Fibroblast of gingiva (primary cell): Measurements from ENCODE around the gene TAS2R42.

Experiments used
- DNase-seq: peaks from one replicate; pipeline ENCODE4 v3.0.0-alpha.2; 2011; ENCODE audit warnings: low read depth

The TAS2R42 gene, protein sequence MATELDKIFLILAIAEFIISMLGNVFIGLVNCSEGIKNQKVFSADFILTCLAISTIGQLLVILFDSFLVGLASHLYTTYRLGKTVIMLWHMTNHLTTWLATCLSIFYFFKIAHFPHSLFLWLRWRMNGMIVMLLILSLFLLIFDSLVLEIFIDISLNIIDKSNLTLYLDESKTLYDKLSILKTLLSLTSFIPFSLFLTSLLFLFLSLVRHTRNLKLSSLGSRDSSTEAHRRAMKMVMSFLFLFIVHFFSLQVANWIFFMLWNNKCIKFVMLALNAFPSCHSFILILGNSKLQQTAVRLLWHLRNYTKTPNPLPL

DNA sequence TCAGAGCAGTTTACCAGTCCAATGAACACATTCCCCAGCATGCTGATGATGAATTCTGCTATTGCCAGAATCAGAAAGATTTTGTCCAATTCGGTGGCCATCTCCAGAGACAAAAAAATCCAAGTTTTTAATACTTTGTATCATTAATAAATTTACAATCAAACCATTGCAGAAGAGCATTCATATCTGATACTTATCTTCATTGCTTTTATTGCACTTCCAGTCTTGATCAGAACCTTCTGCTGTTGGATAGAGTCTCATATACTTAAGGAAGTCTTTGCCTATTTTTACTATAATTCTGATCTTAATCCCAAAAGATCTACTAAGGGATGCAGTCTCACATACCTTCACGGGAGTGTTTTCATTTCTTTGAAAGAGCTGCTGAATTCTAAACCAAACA is at the start of gene TAS2R42:
Gene TAS2R42 (minus strand): TSS at position 101 of the 400 bp plus-strand sequence. CDS start 0 bp downstream, at position 101.
- no peak for DNase-seq

DNA sequence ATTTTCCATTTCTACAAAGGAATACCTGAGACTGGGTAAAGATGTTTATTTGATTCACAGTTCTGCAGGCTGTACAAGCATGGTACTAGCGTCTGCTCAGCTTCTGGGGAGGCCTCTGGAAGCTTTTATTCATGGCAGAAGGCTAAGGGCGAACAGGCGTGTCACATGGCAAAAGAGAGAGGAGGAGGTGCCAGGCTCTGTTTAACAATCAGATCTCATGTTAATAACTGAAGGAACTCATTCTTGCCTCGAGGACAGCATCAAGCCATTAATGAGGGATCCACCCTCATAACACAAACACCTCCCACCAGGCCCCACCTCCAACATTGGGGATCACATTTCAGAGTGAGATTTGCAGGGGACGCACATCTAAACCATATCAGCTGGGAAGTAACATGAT is 46.8 kb upstream of the TAS2R42 start:
- DNase-seq: no peak

DNA sequence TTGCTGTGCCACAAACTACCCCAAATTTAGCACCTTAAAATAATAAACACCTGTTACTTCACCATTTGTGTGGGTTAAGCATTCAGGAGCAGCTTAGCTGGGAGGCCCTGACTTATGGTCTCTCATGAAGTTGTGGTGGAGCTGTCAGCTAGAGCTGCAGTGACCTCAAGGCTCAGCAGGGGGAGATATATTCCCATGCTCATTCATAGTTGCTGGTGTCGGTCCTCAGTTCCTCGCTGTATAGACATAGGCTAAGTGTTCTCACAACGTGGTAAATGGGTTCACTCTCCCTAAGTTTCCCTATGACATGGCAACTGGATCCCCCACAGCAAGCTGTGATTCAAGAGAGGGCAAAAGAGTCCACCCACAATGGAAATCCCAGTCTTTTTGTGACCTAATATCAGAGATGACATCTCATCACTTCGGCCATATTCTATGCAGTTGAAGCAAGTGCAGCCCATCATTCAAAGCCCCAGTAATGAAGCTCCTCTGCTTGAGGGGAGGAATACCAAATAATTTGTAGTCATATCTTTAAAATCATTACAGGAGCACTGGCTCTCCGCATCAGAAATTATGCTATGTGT is 41.7 kb upstream of the TAS2R42 start:
- peak; percentile 2 for DNase-seq

DNA sequence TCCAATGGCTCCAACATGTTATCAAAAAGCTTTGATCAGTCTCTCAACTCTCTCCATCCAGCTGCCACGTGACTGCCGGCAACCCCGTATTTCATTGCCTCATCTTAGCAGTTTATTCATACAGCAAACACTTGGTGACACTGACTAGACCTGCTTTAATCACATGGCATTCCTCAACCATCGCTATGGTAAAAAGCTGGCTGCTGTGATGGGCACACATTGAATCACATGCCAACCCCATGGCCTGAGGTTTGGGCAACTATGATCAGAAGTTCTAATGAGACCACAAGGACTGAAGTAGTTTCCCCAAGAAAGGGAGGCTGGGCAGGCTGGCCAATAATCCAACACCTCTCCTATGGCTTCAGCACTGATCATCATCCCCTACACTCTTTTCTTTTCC is 40.6 kb upstream of the TAS2R42 start:
- no peak for DNase-seq

DNA sequence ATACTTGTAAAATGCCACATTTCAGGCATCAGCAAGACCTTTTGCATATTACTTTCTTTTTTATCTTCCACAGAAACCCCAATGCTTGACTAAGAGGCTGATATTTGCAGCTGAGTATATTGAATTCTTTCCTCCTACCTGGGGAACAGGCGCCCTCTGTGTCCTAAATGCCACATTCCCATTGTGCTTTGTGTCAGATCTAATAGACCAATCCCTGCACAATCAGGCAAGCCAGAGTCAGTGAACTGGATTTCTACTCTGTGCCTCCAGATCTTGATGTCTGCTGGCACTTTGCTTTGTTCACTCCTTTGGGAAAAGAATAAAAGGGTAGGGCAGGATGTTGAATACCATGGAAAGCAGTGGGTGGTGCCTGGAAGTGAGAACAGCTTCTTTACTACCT is 22.4 kb upstream of the TAS2R42 start:
- no peak for DNase-seq

DNA sequence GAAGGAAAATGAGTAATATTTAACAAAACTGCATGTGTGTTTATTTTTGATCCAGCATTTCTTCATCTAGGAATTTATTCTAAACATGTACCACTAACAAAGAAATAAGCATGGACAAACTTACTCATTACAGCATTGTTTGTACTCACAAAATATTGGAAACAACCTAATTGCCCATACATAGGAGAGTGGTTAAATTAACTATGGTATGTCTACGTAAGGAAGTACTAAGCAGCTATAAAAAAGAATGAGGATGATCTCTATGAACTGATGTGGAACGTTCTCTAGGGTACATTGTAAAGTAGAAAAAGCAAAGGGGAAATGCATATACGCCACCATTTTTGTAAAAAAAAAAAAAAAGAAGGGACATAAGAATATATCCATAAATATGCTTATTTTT is 17.4 kb upstream of the TAS2R42 start:
- no peak for DNase-seq

DNA sequence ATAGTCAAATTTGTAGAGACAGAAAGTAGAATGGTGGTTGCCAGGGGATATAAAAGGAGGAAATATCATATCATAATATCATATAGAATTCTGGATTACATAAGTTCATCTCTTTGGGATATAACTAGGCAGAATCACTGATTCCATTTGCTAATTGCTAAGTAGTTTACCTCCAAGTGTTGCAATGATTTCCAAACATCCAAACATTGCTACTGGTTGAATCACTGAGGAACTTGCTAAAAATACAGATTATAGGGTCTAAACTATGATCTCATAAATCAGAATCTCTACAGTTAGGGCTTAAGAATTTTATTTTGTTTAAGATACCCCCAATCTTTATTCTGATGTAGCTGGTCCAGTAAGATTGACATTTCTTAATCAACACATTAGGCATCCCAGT is 16.1 kb upstream of the TAS2R42 start:
- no peak for DNase-seq

DNA sequence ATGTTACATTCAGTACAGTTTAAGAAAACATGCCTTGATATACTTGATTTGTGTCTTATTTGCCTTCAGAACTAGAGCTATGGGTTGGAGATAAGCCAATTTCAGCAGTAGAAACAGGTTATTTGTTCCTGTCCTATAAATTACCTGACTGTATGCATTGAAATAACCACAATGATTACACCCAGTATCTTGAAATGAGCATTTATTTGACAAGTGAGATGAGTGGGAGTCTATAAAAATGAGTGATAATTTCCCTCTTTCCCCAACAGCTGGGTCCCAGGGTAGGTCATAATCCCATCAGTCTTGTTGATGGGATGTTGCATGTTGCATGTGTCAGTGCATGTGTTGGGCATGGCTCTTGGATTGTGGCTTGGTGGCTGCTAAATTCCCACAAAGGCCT is 3.7 kb downstream of the TAS2R42 start:
- no peak for DNase-seq

DNA sequence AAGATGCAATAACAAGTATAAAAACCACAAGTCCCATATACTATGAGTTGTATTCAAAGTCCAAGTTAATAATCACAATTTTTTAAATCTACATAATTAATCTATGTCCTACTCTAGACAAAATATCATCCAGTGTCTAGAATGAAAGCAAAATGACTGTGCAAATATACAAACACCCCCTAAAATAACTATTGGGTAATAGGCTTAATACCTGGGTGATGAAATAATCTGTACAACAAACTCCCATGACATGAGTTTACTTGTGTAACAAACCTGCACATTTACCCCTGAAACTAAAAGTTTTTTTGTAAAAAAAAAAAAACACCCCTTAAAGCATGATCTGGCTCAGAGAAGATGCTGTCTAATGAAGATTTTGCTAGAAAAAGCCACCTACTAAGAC is 4.2 kb downstream of the TAS2R42 start:
- no peak for DNase-seq

DNA sequence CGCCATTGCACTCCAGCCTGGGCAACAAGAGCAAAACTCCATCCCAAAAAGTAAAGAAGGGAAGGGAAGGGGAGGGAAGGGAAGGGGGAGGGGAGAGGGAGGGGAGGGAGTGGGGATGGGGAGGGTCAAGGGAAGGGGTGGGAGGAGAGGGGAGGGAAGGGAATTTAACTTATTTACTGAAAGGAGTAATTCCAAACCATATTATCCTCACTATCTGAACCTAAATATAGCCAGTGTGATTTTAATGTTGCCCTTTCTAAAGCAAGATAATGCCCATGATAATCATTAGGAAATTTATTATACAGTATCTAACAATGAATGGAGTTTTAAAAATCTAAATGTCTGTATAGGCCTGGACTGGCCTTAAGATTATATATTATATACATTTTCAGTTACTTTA is 8.5 kb downstream of the TAS2R42 start:
- no peak for DNase-seq

DNA sequence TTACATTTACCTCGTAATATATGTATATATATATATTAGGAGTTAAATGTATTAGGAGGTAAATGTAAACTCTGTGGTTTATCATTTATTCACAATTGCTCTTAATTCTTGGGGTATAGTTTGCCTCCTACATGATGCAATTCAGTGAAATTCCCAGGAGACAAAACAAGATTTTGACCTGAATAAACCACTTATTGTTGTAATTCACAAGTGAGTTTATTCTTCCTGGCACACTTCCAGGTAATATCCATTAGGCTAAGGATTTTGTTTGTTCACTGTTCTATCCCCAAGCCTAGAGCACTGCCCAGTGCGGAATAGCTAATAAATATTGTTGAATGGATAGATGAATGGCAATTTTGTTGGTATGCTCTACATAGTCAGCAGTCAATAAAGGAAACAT is 12.7 kb downstream of the TAS2R42 start:
- DNase-seq: no peak

DNA sequence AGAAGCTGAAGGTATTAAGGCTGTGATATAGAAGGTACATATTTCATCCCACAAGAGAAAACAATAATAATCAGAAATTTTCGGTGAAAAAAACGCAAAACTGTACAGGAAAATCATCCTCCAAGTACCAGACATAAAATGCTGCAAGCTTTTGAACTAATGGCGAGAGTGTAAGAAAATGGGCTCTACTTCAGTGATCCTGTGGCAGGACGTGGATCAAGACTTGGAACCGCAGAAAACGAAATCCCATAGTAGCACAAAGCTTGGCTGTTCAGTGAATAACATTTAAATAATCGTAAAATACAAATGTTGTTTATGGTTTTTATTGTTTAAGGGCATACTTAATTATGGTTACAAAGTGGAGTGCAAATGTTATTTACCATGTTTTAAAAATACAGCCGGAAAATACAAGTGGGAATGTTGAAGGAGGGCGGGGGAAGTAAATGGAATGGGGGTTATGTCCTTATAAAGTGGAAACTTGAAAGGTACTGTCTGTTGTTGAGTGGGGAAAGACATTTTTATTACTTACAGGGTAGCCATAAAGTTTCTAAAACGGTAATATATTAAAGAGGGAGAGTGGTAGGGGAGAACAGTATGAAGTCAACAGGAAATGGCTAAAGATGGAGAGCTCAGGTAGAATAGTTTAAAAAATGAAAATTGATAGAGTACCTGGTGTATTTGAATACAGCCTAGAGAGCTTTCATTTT is 14.6 kb downstream of the TAS2R42 start:
- no peak for DNase-seq

DNA sequence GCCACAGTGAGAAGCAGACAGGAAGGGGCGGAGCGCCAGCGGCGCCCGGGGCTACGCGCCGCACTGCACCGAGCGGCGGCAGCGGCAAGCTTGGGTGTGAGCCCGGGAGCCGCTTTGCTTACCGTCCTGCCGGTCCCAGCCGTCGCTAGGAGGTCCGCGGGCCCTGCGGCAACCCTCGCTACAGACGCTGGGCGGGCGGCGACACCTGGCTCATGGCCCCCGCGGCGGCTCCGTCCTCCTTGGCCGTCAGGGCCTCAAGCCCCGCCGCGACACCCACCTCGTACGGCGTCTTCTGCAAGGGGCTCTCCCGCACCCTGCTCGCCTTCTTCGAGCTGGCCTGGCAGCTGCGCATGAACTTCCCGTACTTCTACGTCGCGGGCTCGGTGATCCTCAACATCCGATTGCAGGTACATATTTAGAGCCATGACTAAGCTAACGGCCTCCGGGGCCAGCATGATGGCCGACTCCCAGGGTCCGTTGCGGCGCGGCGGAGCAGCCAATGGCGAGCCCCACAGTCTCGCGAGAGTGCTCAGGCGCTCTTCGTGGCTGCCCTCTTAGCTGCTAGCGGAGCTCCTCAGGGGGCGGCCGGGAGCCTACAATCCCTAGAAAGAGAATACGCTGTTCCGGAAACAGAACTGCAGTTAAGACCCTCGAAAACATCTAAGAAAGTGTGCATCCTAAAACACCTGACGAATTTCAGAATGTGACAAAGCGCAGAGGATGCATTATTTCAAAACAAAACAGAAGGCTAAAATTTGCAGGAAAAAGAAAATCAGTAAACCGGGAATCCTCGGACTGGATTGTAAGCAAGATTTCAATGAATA is 15.4 kb downstream of the TAS2R42 start, which contains the start of gene SMIM10L1:
Gene SMIM10L1 (plus strand): TSS at position 50 of the 824 bp plus-strand sequence. CDS start 163 bp downstream, at position 213.
- DNase-seq: peak; percentile 94

DNA sequence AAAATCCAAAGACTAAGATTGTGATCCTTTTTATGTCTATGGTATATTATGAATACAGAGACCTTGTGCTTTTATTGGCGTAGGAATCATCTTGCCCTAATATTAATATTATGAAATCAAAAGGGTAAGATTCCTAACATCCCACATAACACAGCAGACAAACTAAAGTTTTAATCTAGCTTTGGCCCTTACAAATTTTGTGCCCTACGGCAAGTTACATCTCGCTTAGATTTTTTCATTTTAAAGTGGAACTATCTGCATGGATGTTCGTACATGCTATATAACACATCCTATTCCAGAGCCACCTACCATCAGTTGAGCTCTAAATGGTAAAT is 16.0 kb downstream of the TAS2R42 start:
- DNase-seq: no peak

DNA sequence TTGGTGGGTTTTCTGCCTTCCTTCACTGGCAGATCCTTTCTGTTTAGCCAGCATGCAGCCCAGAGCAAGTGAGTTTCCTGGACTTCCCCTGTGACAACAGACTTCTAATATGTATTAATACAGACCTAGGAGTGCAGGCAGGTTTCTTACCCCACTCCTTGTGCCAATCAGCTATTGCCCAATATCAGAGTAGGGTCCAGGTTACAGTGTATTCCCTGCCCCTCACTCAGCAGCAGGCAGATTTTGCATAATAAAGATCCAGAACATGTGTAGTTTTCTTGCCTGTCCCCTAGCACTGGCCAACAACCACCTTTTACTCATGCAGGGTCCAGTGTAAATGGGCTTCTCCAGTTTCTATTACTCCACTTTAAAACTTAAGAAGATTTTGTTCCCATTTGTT is 20.4 kb downstream of the TAS2R42 start:
- DNase-seq: no peak

DNA sequence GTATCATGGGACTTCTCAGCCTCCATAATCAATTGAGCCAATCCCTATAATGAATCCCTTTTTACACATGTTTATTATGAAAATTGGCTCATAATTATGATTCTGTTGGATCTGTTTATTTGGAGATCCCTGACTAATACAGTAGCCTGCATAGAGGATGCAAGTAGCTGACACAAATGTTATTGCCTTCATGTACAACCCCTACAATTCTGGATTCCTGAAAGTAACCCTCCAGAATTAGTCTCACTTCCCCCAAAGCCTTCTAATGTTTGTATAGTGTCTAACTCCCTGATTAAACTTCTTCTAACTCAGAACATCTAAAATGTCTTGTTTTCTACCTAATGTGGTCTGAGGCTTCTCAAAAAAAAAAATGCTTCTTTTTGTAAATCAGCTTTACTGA is 22.4 kb downstream of the TAS2R42 start:
- no peak for DNase-seq

DNA sequence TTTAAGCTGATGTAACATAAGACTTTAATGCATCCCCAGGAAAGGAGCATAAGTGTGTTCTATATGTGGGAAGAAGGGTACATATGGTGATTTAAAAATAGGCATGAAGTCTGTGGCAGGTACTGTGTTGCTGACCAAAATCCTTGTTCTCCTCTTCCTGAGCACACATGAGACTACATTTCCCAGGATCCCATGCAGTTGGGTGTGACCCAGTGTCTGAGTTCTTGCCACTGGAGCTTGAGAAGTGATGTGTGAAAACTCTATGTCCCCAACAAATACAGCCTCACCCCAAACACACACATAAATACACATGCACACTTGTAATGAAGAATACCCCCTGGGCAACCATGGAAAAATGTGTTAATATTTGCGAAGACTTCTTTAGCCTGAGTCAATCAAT is 24.2 kb downstream of the TAS2R42 start:
- DNase-seq: no peak

DNA sequence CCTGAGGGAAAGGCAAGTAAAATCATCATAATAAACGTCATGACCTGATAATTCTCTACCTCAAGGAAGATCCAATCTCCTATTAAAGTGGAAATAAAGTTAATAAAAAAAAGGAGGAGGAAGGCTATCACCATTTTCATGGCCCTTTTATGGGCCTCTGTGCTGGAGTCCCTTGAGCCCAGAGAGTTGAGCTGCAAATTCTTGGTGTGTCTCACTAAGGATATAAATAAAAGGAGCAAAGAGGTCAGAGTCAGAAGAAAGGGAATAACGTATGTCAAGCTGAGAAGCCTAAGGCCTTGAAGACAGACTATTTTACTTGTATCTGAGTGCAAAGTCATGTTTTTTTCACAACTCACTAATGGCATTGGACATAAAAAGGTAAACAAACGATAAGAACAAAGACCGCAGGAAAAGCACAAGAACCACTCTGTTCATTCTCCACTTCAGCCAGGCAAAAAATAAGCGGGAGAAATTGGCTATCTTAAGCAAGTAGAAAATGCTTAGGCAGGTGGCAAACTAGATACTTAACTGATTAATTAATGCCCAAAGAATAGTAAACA is 27.8 kb downstream of the TAS2R42 start:
- DNase-seq: no peak

DNA sequence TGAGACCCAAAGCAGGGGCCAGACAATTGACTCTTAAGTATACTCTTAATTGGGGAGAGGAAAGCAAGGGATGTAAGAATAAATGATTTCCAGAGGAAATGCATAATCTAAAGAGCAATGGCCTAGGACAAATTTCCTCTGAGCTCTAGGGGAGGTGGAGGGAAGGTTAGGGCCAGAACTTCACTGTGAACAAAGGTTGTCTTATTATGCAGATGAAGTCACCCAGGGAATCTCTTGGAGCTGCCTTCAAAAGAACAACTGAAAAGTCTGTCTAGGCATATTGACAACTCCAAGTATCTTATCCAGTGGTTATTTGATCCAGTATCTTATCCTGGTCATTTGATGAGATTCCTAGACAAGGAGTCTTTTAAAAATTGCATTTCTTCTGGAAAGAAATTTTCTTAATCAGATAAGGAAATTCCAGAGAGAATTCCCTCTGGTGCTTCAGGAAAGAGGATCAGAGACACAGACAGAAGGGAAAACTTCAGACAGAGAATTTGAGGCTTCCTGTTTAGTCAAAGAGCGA is 32.3 kb downstream of the TAS2R42 start:
- DNase-seq: no peak

DNA sequence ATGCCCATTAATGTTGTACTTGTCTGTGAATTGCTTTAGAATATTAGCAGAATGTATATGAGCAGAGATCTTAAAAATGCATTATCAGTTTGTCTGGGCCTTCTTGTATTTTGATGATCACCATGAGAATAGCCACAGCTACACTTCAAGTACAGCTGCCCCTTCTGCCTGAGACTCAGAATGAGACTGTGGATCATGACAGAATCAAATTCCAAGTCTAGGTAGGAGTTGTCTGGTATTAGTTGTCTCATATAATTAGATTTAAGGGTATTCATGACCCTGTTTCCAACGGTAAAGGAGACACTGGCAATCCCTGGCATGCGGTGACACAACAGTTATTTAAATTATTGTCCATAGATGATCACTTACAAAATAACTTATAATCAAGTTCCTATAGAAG is 34.0 kb downstream of the TAS2R42 start:
- no peak for DNase-seq

DNA sequence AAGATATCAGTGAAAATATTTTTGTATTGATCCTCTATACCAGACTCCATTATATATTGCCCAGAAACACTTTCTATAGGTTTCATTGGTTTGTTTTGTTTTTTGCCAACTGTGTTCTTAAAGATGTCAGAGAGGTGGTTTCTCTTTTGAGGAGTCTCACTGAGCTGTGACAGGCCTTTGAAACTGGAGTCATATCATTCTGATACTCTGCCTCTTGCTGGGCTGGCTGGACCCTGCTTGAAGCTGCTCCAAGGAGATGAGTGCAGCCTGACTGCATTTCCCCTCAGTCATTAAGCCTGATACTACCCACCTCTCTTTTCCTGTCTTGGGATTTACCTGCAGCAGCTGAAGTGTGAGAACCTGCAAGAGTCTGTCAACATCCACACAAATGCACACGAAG is 35.9 kb downstream of the TAS2R42 start:
- DNase-seq: no peak

DNA sequence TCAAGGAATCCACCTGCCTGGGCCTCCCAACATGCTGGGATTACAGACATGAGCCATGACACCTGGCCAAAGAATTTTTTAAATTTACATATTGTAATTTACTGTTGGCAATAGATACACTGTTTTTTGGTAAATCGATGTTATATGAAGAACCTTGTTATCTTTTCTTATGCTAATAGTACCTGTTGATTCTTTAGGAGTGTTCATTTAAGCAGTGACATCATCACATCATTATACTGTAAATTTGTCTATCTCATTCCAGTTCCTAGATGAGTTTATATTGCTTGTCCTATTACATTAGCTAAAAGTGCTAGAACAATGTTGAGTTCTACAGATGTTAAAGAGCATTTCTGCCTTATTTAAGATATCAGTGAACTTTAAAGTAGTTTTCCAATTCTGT is 39.3 kb downstream of the TAS2R42 start:
- DNase-seq: no peak
